Transverse colon (tissue), 4 donors: ENCODE results near the gene SLC26A8. TPM values are rescaled to one million over a fixed set of nuclear protein-coding genes. Genes with fewer than 3 reads are reported as not detected.

Source experiments
- DNase-seq: peaks from one replicate; pipeline ENCODE4 v3.0.0-alpha.2; 2019
- H3K27ac ChIP-seq, 4 donors: fragments of 200-600 bp; sonication (generic); 2 replicates each; pipeline ENCODE4 v1.5.1; 2016 to 2018; ENCODE audit warnings: inconsistent platforms in 4 of 4
- H3K27me3 ChIP-seq: fragments of 200-600 bp; sonication (generic); 2 replicates; pipeline ENCODE4 v1.5.1; 2017; ENCODE audit warnings: inconsistent platforms
- H3K36me3 ChIP-seq, 4 donors: fragments of 200-600 bp; sonication (generic); 2 replicates each; pipeline ENCODE4 v1.5.1; 2017 to 2019; ENCODE audit warnings: inconsistent platforms in 4 of 4
- H3K4me1 ChIP-seq, 4 donors: fragments of 200-600 bp; sonication (generic); 2 replicates each; pipeline ENCODE4 v1.5.1; 2017 to 2020; ENCODE audit warnings: inconsistent platforms in 4 of 4
- H3K4me3 ChIP-seq, 4 donors: fragments of 200-600 bp; sonication (generic); 1 replicate in 1 of 4; 2 replicates in 3 of 4; pipeline versions ENCODE4 v1.5.1 to v1.6.1; 2017 to 2019; ENCODE audit warnings: inconsistent platforms in 4 of 4
- H3K9me3 ChIP-seq, 2 donors: fragments of 200-600 bp; sonication (generic); 2 replicates each; pipeline ENCODE4 v1.5.1; 2017 to 2019; ENCODE audit warnings: inconsistent platforms in 2 of 2
- CTCF ChIP-seq, 5 experiments: fragments of 200-600 bp in 3 of 5; fragments of 450-650 bp in 2 of 5; sonication (generic) in 3 of 5; IDR thresholded peaks; 1 replicate in 2 of 5; 2 replicates in 3 of 5; pipeline ENCODE4 v1.5.1; 2016 to 2017; ENCODE audit warnings: antibody characterized with exemption in 5 of 5, inconsistent platforms in 3 of 5, mild to moderate bottlenecking in 2 of 5, moderate library complexity in 1 of 5
- EP300 ChIP-seq: sonication (generic); formaldehyde crosslinking; IDR thresholded peaks from one replicate; pipeline ENCODE4 v1.6.1; 2017; ENCODE audit warnings: antibody characterized with exemption, low read depth
- POLR2A ChIP-seq: fragments of 450-650 bp; IDR thresholded peaks from one replicate; pipeline ENCODE4 v1.6.1; 2016; ENCODE audit warnings: antibody characterized with exemption, mild to moderate bottlenecking, moderate library complexity
- POLR2AphosphoS5 ChIP-seq, 3 donors: sonication (generic); formaldehyde crosslinking; IDR thresholded peaks; one replicate each; pipeline ENCODE4 v1.6.1; 2016; ENCODE audit warnings: antibody characterized with exemption in 3 of 3
- WGBS, 2 donors: methylation state at CpG; one replicate each; pipeline ENCODE4 v1.1.5; 2018; ENCODE audit warnings: low coverage in 1 of 2; 5-methylcytosine and 5-hydroxymethylcytosine counted together
- in situ Hi-C, 4 donors: fragments of 200-750 bp; cut with MboI; loops; one replicate each; pipeline versions ENCODE4 v1.15.0 to v1.15.1; 2017; ENCODE audit warnings: low sequenced_read_pairs in 3 of 4, low pct_ligation_motif_present in 1 of 4, low pct_unique_long_range_greater_than_20kb in 1 of 4
- intact Hi-C: fragments of 100-400 bp; cut with DNase I; formaldehyde crosslinking; loops from one replicate; pipeline ENCODE4 v1.15.1; 2023; ENCODE audit warnings: low total_unique reads
- total RNA-seq, 4 donors: library from RNA; depleted of rRNA; stranded (reverse); fragments of >200 nt; gene quantifications; one replicate each; pipeline ENCODE4 v1.1.0, GENCODE V29; 2016

The SLC26A8 gene
- total RNA-seq, 4 donors from 2014 or later, result 1.1 to 2.6 TPM; not detected in 2

- no peak for DNase-seq
- H3K27me3 ChIP-seq, result no peaks in the 10 kb centered on the region
- 55 to 67% methylated on average over 3 to 4 of the region's 4 CpGs for WGBS, 2 donors
- in situ Hi-C loops (no loop called here), intact Hi-C loops (no loop called here)
- no peak overlapping the region for H3K27ac ChIP-seq
- no peak overlapping the region for H3K4me3 ChIP-seq
- no peaks in the 10 kb centered on the region for H3K36me3 ChIP-seq
- no peaks in the 10 kb centered on the region for H3K9me3 ChIP-seq
- TF ChIP-seq CTCF (IDR thresholded peaks at IDR 0.05) (no peak), POLR2AphosphoS5 (IDR thresholded peaks at IDR 0.05) (no peak), EP300 (no peak), POLR2A (no peak)
- H3K4me1 ChIP-seq, result peaks cover 0 to 6% (median 2%) of the 10 kb centered on the region in 4 donors
These were observed 57.2 kb downstream of the SLC26A8 start for GRCh38 chr6:35967076-35967774.

- in situ Hi-C loops (no loop called here), intact Hi-C loops (no loop called here)
- Histone ChIP-seq H3K4me1 (peaks cover 0 to 6% (median 2%) of the 10 kb centered on the region in 4 donors), H3K27me3 (no peaks in the 10 kb centered on the region), H3K4me3 (no peak overlapping the region), H3K36me3 (no peaks in the 10 kb centered on the region), H3K9me3 (no peaks in the 10 kb centered on the region), H3K27ac (no peak overlapping the region)
- 80 to 82% methylated on average over 14 of the region's 14 CpGs for WGBS, 2 donors
- no peak for TF ChIP-seq POLR2AphosphoS5 (IDR thresholded peaks at IDR 0.05)
- no peak for TF ChIP-seq EP300
- TF ChIP-seq CTCF (IDR thresholded peaks at IDR 0.05), result no peak
- TF ChIP-seq POLR2A, result no peak
- DNase-seq, result no peak
These were observed 61.5 kb downstream of the SLC26A8 start for GRCh38 chr6:35962779-35963560.

- Histone ChIP-seq H3K4me1 (no peaks in the 10 kb centered on the region), H3K36me3 (no peaks in the 10 kb centered on the region), H3K27me3 (no peaks in the 10 kb centered on the region), H3K27ac (no peak overlapping the region), H3K4me3 (no peak overlapping the region), H3K9me3 (no peaks in the 10 kb centered on the region)
- no peak for TF ChIP-seq CTCF (IDR thresholded peaks at IDR 0.05)
- no peak for TF ChIP-seq POLR2AphosphoS5 (IDR thresholded peaks at IDR 0.05)
- TF ChIP-seq EP300, result no peak
- no peak for TF ChIP-seq POLR2A
- intact Hi-C loops (no loop called here), in situ Hi-C loops (no loop called here)
- no peak for DNase-seq
- 75 to 89% methylated on average over 2 of the region's 2 CpGs for WGBS, 2 donors
These were observed 64.3 kb downstream of the SLC26A8 start for GRCh38 chr6:35960187-35960586.

- no peak overlapping the region for H3K27ac ChIP-seq
- no peaks in the 10 kb centered on the region for H3K27me3 ChIP-seq
- no peak for DNase-seq
- H3K9me3 ChIP-seq, result no peaks in the 10 kb centered on the region
- TF ChIP-seq EP300 (no peak), CTCF (IDR thresholded peaks at IDR 0.05) (peak in 3 of 5 experiments; percentile 23 to 49 (median 42))
- H3K36me3 ChIP-seq, result no peaks in the 10 kb centered on the region
- 72% methylated on average over 4 of the region's 4 CpGs; no CpG with 5 or more reads in 1 of the 2 donors for WGBS, 2 donors
- in situ Hi-C loops, result no loop called here
- intact Hi-C loops, result no loop called here
- no peak overlapping the region for H3K4me3 ChIP-seq
- H3K4me1 ChIP-seq, result peaks cover 0 to 7% (median 0%) of the 10 kb centered on the region in 4 donors
These were observed 68.5 kb downstream of the SLC26A8 start for GRCh38 chr6:35955970-35956369.
